A549 treated with AZD2906 at 1 μM for 4 hours (cell line): Measurements from ENCODE around the gene ZNF691. TPM values are rescaled to one million over a fixed set of nuclear protein-coding genes. Genes with fewer than 3 reads are reported as not detected.

Experiments
- total RNA-seq: library from RNA; stranded (reverse); fragments of 200-300 nt; extraction: Qiagen RNA extraction; gene quantifications from 5 replicates; pipeline ENCODE4 v1.2.3, GENCODE V29; 2022

Gene ZNF691
- 5.6 to 7.3 TPM (median 7.0 TPM) in 5 replicates for total RNA-seq

GRCh38 chr1:42846257-42847110 lies at the start of gene ZNF691:
TSS of gene ZNF691 (plus strand) at chr1:42846613. CDS start at chr1:42849659, 3,046 bp downstream.

GRCh38 chr1:42816585-42817439 lies 29.6 kb upstream of the ZNF691 start, which contains the start of the genes ERMAP and SVBP:
TSS of gene ERMAP (plus strand) at chr1:42817122. CDS start at chr1:42830449, 13,327 bp downstream.
TSS of gene SVBP (minus strand) at chr1:42817397. CDS start at chr1:42816544, 853 bp downstream.

Other genes starting within 250 kb of the ZNF691 start
- gene PPIH, start 188.2 kb upstream of the ZNF691 start, total RNA-seq: 56.2 to 70.6 TPM (median 61.6 TPM) in 5 replicates
- gene YBX1, start 164.2 kb upstream of the ZNF691 start, total RNA-seq: 725 to 772 TPM (median 737 TPM) in 5 replicates
- not detected in 5 replicates for gene CLDN19, start 106.4 kb upstream of the ZNF691 start, total RNA-seq
- 26.4 to 32.6 TPM (median 31.3 TPM) in 5 replicates for gene P3H1, start 79.6 kb upstream of the ZNF691 start, total RNA-seq
- 2.6 to 4.5 TPM (median 3.1 TPM) in 5 replicates for gene C1orf50, start 79.4 kb upstream of the ZNF691 start, total RNA-seq
- gene TMEM269, start 61.6 kb upstream of the ZNF691 start, total RNA-seq: 0.05 to 0.22 TPM (median 0.10 TPM) in 5 replicates
- 3.1 to 4.6 TPM (median 3.8 TPM) in 5 replicates for gene ERMAP, start 29.5 kb upstream of the ZNF691 start, total RNA-seq
- 11.6 to 14.8 TPM (median 14.6 TPM) in 5 replicates for gene SVBP, start 29.2 kb upstream of the ZNF691 start, total RNA-seq
- gene SLC2A1, start 112.3 kb downstream of the ZNF691 start, total RNA-seq: 94.7 to 148 TPM (median 113 TPM) in 5 replicates